IPS-18c (cell line): Measurements from ENCODE around the gene ZNF697.

ENCODE experiments used
- H3K4me3 ChIP-seq: 2 replicates; pipeline ENCODE4 v1.7.0; 2013; ENCODE audit warnings: low read depth, mild to moderate bottlenecking, low read length, moderate library complexity; ENCODE audit not compliant: insufficient read depth
- H3K9me3 ChIP-seq: one replicate; pipeline ENCODE4 v1.6.1; 2013; ENCODE audit warnings: mild to moderate bottlenecking, low read length, moderate library complexity; ENCODE audit not compliant: control insufficient read depth, insufficient read depth

ZNF697 gene

DNA sequence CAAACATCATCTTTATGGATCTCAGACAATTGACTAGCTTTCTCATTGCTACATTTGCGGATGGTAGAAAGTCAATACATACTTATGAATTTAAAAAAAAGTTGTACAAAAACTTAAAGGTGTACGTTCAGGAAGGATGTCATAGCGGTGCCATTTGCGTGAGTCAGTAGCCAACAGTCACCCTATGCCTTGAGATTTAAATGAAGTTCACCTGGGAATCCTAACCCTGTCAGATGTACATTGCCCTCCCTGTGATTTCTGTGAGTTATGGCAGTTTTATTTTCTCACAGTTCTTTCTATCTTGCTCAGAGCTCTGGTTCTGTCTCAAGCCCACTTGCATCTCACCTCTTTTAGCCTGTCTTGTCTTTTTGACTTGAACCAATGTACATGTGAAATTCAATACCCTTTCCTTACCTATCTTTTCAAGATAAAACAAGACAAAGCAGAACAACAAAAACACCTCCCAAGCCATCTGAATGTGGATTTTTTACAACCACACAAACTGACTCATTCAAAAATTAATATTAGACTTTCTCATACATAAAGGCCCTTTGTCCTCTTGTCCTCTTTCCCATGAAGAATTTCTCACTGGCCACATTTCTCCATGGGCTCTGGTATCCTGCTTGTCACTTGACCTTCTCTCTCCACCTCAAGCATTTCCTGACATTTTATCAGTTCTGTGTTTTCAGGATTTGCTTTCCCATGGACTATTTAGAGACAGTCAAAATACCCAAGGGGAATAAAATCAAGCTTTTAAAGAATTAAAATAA, 25.3 kb upstream of the ZNF697 start:
- H3K9me3 ChIP-seq, result no peaks in the 10 kb centered on the region
- no peak overlapping the region for H3K4me3 ChIP-seq

DNA sequence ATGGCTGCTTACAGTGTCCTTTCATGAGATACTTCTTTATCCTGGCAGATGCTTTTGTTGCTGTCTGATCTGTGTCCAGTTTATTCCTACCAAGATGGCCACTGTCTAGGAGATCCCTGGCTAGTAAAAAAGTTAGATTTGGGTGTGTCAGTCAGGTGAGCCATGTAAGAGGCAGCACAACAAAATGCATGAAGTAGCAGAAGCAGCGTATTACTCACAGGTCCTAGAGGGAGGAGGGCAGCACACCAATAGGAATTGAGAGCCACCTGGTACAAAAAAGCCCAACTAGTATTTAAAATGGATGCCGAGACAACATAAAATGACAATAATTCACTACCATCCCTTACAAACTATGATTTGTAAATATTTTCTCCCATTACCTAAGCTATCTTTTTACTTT, 22.8 kb upstream of the ZNF697 start:
- no peak overlapping the region for H3K4me3 ChIP-seq
- H3K9me3 ChIP-seq, result no peaks in the 10 kb centered on the region

DNA sequence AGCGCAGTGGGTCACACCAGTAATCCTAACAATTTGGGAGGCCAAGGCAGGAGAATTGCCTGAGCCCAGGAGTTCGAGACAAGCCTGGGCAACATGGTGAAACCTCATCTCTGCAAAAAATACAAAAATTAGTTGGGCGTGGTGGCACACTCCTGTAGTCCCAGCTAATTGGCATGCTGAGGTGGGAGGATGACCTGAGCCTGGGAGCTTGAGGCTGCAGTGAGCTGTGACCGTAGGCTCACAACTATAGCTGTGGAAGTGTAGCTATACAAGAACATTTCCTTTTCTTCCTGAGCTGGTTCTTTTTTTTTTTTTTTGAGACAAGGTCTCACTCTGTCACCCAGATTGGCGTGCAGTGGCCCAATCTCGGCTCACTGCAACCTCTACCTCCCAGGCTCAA, 19.1 kb upstream of the ZNF697 start:
- Histone ChIP-seq H3K4me3 (no peak overlapping the region), H3K9me3 (no peaks in the 10 kb centered on the region)

DNA sequence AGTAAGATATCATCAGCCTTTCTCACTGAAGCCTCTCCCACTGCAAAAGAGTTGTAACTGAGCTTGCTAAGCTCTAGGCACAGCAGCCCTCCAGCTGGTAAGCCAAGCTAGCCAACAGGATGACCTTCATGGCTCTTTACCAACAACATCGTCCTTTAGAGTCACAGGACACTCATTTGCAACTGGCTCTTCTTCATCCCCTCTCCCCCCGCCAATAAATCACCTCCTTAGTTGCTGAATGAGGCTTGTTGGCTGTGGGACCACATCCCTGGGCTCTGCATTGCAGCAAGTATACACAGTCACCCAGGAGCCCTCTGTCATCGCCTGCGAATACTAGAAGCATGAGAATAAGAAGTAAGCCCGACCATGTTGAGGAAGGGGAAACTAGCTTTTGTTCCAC, 16.0 kb upstream of the ZNF697 start:
- H3K9me3 ChIP-seq, result no peaks in the 10 kb centered on the region
- no peak overlapping the region for H3K4me3 ChIP-seq

DNA sequence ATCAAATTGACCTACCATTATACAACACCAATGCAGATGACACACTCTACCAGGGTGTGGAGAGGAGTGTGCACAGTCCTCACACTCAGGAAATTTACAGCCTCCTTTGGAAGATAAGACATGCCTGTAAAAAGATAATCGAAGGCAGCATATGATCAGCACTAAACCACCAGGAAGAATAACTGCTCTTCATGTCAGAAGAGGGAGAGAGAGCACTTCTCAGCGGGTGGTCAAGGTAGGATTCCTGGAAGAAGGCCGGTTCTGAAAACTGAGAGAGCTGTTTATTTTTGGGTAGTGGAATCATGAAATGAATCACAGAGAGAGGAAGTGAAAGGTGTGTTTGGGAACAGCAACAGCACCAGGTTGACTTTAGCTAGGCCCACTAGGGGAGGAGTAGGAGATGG, 14.0 kb upstream of the ZNF697 start:
- Histone ChIP-seq H3K9me3 (no peaks in the 10 kb centered on the region), H3K4me3 (no peak overlapping the region)

DNA sequence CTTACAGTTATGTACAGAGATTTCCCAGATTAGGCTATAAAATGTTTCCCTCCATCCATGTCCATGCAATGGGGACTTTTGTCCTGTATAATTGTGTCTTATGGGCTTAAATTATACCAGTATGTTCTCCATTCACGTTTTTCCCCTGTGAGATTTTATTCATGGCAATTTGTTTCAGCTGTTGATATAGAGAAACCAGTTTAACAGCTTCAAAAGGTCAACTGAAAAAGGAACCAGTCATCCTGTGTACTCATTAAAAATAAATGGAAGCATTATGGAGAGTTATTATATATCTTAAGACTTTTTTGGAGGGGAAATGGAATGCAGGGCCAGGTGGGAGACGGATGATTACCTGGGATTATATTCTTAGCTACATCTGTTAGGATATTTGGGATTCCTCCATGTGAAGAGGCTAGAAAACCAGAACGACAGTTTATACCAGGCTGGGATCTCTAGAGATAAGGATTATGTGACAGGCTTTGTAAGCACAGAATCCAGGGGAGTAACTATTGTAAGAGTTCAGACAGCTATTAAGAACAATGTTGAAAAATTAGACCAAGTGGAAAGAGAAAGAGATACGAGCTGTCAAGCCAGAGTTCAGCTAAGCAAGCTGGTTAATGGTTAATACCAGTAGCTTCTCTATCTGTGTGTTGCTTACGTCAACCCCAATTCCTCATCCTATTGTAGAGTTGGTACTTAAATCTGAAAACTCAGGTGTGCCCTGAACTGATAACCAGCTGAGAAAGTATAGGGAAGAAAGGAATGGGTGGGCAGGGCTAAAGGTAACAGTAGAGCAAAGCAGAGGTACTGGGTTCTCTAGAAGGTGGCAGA, 12.4 kb upstream of the ZNF697 start:
- no peak overlapping the region for H3K4me3 ChIP-seq
- no peaks in the 10 kb centered on the region for H3K9me3 ChIP-seq

DNA sequence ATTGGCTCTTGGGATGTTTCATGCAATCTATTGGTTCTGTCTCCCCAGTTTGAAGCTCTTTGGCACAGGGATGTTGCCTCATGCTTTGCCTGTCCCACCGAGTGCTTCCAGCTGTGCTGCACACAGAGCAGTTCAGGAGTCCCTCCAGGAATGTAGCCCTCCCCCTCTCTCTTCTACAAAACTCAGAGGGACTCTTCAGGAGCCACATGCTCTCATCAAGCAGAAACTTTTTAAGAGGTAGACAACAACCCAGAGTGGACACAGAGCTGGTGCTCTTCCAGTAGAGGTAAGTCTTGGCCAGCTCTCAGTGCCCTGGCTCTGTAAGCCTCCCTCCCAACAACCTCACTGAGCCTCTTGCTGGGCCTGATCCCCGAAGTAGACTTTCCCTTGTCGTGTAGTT, 11.6 kb upstream of the ZNF697 start:
- H3K4me3 ChIP-seq, result no peak overlapping the region
- H3K9me3 ChIP-seq, result no peaks in the 10 kb centered on the region

DNA sequence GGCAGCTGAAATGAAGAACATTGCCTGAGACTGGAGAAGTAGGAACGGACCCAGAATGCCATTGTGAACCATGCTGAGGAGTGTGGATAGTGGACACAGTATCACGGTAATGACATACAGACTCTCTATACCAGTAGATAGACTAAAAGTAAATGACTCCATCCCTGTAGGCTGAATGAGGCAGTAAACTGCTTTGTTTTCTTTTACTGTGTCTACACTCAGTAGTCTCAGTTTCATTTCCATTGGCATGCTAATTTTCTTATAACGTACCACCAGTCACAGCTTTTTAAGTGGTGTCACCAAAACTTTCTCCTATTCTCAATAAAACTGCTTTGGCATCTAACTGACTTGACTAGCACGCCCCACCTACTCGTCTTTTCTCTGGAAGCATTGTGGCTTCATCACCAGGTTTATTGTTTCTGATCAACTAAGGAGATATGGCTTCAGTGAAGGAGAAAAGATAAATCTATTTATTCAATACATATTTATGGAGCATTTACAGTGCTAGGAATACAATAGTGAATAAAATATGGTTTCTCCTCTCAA, 8.4 kb upstream of the ZNF697 start:
- H3K9me3 ChIP-seq, result no peaks in the 10 kb centered on the region
- no peak overlapping the region for H3K4me3 ChIP-seq

DNA sequence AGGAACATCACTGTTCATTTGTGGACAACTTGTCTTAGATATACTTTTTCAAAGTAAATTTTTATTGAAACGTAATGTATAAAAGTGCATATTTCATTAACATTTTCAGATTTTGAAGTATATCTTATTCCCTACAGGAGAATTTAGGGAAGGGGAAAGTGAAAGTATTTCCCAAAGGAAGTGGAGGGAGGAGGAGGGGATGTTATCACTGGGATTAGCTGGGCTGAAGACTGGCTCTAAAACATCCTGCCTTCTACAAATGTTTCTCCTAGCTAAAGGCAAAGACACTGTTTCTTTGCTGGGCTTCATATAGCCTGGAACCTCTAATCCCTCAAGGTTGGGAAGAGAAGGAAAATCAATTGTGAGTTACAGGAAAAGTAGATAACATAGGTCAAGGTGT, 7.1 kb upstream of the ZNF697 start:
- H3K4me3 ChIP-seq, result no peak overlapping the region
- H3K9me3 ChIP-seq, result no peaks in the 10 kb centered on the region

DNA sequence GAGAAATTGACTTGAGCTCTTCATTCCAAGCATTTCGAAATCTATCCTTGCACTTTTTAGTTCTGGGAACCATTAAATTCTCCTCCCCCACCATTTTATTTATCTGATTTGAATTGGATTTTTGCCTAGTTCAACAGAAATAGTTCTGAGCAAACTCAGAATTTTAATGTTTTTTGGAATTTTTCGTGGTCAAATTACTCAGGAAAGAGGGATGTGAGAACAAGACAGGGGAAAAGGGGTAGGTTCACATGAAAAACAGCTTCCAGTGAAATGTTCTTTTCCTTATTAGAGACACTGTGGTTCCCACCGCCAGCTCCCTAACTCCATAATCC, 5.7 kb upstream of the ZNF697 start:
- no peak overlapping the region for H3K4me3 ChIP-seq

DNA sequence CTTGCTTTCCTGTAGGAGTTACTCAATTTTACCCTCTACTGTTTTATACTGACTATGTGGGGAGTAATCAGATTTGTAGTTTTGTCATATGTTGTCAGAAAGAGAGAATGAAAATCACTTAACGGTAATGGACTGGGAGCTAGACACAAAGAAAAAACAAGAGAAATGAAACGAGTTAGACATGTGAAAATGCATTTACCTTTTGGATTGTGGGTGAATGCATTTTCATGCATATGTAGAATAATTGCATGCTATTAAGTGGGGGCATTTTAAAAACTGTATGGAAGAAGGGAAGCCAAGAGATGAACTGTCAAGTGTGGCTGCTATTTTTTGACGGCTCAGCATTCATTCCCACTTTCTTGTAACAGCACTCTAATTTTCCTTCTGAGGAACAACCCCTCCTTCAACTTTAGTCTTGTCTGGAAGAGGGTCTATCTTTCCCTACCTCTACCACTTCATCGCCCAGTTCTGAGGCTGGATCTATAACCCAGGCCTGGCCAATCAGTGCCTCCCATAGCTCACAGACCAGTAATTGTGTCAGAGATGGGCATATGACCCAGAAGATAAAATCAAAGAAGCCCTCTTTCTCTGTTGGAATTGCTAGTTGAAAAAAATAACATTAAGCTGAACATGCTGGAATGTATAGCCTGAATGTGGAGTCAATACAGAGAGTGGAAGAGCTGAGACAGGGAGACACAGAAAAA, 5.2 kb upstream of the ZNF697 start:
- H3K9me3 ChIP-seq, result no peaks in the 10 kb centered on the region
- H3K4me3 ChIP-seq, result no peak overlapping the region

More for the DNA sequence above, 5.7 kb upstream of the ZNF697 start:
- H3K9me3 ChIP-seq, result no peaks in the 10 kb centered on the region

DNA sequence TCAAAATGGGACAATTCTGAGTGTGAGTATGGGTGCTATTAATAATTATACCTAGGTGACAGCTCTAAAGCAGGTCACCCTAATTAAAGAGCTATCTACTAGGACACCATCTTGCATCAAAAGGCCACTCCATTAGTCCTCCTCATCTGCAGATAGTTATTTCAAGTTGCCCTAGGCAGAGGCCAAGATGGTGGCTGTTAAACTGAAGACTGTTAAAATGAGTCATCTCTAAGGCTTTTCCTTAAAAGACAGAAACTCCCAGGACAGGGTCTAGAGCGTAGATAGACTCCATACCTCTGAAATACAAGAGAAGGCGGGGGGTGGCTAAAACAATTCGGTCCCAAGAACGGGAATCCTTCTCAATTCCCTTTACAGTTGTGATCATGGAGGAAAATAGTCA, 4.5 kb upstream of the ZNF697 start:
- Histone ChIP-seq H3K4me3 (no peak overlapping the region), H3K9me3 (no peaks in the 10 kb centered on the region)

DNA sequence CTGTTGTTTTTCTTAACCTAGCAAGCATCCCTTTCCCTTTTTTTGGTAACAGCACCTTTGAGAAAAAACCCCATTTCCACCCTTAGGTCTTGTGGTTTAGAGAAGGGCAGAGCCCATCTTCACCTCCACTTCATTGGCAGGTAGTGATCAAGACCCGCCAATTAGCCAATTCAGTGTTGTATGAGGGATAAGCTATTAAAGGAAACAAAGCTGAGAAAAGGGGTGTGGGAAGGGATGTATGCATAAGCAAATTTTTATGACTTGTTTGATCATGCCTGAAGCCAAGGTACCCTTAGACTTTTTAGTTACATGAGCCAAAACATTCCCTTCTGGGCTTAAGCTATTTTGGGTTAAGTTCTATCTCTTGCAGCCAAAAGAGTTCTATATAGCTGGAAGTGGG, 3.6 kb upstream of the ZNF697 start:
- Histone ChIP-seq H3K9me3 (no peaks in the 10 kb centered on the region), H3K4me3 (no peak overlapping the region)

DNA sequence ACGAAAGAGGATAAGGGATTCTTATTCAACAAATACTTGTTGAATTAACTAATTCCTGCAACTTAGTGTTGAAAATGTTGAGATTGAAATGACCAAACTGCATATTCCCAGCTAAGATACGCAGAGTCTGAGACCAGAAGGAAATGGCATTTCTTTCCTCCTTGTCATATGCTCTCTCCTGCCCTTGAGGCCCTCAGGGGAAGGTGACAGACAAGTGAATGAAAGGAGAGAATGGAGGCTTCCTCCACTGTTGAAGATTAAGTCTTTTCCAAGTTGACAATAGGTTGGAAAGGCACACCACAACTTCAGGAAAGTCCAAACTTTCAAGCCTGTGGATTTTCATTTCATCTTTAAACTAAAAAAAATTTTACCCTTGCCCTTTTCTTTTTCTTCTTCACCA, 3.1 kb upstream of the ZNF697 start:
- Histone ChIP-seq H3K9me3 (no peaks in the 10 kb centered on the region), H3K4me3 (no peak overlapping the region)

DNA sequence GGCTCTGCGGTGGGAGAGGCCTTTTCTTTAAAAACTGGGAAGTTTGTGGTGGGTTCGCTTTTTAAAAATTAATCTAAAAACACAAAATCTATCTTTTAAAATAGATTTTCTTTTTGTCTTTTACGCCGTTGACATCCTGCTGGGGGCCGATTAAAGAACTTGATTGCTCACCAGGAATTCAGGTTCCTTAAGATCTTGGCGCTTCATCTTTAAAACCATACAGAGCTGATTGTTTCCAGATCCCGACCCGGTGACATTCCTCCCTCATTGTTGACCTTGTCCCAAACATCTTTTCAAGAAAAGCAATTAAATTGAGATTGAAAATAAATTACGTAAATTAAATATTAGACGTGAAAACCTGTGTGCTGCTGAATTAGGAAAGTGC, 546 bp upstream of the ZNF697 start:
- H3K9me3 ChIP-seq, result no peaks in the 10 kb centered on the region
- peak overlapping the region; percentile 97 for H3K4me3 ChIP-seq

DNA sequence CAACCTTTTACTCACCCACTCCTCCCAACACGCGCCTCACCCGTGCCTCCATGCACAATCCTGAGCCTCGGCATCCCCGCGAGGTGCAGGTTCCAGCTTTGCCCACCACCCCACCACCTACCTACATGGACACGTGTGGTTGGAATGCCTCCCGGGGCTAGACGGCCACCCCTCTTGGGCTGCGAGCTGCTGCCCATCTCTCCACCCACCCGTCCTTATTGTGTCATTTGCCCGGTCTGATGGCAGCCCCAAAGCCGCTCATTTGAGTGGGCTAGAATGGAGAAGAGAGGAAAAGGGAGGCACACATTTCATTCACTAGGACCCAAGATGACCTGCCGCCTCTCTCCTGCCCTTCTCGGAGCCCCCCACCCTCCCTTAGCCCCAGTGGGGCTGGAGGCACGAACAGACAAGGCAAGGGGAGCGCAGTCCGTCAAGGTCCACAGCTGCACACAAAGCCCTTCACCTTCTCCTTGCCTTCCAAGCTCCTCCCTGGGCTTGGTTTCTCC, 785 bp downstream of the ZNF697 start:
- Histone ChIP-seq H3K4me3 (peak overlapping the region; percentile 97), H3K9me3 (no peaks in the 10 kb centered on the region)

DNA sequence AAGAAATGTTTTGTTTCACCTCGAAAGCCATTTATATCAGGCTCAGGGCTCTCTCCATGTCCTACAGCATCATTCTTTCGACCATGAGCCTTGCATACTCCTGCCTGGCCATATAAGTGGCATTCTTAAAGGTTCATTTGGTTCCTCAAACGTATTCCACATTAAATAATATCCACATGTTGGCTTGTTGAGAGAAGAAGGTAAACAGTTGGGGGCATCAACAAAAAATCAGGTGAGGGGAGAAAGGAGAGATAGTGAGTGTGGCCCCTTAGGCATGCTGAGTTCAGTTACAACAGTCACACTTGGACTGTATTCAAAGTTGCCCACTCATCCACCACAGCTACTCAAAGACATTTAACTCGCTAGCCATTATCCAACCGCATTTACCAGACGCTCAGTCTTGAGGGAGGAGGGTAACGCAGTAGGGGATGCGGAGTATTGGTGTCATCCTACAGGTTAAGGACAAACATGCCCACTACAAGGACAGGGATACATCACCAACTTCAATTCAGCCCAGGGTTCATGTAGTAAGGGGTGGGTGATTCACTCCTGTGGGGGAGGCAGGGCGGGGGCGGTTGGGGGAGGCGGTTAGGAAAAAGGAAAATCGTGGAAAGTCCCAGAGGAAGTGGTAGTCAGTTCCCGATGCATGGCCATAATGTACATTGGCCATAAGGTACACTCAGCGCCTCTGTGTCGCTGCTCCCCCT, 1.4 kb downstream of the ZNF697 start:
- peak overlapping the region; percentile 97 for H3K4me3 ChIP-seq
- H3K9me3 ChIP-seq, result no peaks in the 10 kb centered on the region
